Stimulated activated CD8-positive, alpha-beta memory T cell treated with anti-CD3 and anti-CD28 coated beads, Interleukin-7, amount 100 ng/mL, for 24 hours (primary cell): ENCODE results near the gene PRRT4.

Experiments
- DNase-seq: peaks from one replicate; pipeline ENCODE4 v3.0.0-alpha.2; 2020; ENCODE audit warnings: low read depth

Gene PRRT4

DNA sequence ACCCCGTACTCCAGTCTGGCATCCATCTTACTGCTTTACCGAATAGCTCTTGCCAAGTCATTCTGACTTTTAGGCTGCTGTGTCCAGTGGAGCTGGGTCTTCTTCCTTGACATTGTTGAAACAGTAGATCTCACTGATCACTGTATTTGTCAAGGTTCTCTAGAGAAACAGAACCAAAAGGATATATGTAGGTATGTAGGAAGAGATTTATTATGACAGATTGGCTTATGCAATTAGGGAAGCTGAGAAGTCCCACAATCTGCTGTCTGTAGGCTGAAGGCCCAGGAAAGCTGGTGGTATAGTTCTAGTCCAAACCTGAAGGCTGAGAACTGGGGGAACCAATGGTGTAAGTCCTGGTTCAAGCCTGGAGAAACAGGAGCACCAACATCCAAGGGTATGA is 12.1 kb upstream of the PRRT4 start:
- no peak for DNase-seq

DNA sequence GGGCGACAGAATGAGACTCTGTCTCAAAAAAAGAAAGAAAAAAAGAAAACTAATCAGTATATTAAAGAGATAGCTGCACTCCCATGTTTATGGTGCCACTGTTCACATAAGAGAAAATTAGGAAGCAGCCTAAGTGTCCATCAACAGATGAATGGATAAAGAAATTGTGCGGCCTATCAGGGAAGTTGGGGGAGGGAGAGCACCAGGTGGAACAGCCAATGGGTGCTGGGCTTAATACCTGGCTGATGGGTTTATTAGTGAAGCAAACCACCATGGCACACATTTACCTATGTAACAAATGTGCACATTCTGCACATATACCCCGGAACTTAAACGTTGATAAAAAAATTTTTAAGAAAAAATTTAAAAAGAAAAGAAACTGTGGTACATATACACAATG is 9.0 kb upstream of the PRRT4 start:
- no peak for DNase-seq

DNA sequence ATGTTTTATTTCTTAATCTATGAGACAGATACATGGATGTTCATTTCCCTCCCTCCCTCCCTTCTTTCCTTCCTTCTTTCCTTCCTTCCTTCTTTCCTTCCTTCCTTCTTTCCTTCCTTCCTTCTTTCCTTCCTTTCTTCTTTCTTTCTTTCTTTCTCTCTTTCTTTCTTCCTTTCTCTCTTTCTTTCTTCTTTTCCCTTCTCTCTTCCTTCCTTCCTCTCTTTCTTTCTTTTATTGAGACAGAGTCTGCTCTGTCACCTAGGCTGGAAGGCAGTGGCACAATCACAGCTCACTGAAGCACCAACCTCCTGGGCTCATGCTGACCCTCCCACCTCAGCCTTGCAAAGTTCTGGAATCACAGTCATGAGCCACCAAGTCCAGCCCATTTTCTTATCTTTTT is 5.5 kb upstream of the PRRT4 start:
- DNase-seq, result no peak

DNA sequence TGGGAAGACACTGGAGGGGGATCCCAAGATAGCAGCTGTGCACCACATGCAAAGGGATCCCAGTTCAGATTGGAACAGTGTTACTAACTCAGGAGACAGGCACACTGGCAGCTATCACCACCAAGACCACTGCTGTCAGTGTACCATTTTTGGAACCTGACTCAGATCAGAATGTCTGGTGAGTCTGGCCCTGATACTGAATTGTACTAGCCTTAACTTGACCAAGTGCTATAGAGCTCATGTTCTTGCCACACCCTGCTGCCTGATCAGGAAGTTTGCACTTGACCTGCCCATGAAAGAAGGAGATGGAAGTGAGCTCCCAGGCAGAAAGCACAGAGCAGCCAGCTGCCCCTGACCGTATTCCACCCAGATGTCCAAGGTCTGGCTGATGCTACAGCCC is 4.8 kb upstream of the PRRT4 start:
- no peak for DNase-seq

DNA sequence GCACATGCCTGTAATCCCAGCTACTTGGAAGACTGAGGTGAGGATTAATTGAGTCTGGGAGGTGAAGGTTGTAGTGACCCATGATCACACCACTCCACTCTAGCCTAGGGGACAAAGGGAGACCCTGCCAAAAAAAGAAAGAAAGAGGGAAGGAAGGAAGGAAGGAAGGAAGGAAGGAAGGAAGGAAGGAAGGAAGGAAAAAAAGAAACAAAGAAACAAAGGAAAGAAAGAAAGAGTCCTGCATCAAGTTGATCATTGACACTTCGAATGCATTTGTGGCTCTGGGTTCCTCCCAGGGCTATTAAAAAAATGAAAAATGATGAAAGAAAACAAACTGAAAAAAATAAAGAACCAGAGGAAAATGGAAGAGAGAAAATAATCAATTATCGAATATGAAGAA is 3.9 kb upstream of the PRRT4 start:
- DNase-seq, result no peak

DNA sequence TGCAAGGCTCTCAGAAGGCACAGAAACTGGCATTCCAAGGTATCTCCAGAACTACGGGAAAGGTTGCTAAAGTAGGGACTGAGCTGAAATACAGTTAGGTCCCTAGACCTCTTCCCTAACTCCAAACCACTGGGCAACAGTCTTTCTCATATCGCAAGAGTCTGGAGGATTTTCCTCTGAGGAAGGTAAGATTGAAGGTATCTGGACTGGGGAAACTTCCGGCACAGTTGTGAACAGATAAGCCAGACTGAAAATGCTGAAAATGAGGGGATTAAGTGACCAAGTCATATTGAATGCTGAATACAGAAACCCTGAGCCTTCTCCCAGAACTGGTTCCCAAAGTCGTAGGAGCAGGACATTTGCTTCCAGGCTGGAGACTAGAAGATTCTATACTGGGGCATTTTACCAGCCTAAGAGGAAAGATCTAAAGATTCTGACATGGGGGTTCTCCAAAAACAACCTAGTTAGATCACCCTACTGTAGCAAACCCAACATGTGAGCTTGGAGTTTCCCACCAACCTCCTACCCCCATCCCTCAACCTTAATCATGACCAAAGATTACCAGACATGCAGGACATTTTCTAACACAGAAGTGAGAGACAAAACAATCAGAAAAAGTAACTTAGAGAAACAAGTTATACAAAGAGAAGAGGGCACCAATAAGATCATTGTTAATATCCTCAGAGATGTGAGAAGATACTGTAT is 2.8 kb upstream of the PRRT4 start:
- DNase-seq, result no peak

DNA sequence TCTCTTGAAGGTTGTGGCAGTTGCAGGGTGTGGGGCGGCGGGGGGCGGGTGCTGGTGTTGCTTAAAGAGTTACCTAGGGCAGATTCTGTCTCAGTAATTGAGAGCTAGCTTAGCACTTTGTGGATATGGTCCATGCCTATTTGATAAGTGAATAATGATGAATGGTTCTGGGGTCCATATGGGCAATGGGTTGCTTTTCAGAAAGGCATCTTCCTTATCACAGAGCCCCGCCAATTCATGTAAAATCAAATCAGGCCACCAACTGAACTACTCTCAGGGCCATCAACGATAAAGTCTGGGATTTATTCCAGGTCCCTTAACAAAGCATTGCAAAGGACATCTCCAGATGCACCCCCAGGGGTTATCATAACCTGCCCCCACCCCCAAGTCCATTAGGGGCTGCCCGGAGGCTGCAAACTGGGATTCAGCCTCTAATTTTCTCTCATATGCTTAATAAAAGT is 1.8 kb upstream of the PRRT4 start:
- DNase-seq, result no peak

DNA sequence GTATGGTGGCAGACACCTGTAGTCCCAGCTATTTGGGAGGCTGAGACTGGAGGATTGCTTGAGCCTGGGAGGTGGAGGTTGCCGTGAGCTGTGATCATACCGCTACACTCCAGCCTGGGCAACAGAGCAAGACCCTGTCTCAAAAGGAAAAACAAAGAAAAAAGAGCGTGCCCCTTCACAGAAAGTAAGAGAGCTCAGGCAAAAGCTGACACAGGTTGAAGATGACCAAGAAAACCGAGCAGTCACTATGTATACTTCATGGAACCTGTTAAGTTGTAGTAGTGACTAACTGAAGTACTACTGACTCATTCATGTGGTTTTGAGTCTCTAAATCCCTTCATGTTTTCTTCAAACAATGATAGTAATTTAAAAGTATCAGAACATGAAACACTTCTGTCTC is 1.2 kb upstream of the PRRT4 start:
- no peak for DNase-seq

DNA sequence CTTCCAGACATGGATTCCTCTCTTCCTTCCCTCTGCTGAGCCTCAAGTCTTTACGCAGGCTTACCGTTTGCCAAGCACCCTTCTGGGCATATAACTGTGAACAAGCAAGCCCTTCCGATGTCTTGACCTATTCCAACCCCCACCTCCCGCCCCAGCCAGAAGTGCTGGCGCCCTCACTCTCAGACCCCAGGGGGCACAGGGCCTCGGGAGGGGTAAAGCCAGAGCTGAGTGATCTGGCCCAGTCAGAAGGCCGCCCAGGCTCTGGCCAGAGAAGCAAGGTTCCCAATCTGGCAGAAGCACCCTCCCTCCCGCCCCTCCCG is 1.2 kb downstream of the PRRT4 start:
- DNase-seq, result no peak

DNA sequence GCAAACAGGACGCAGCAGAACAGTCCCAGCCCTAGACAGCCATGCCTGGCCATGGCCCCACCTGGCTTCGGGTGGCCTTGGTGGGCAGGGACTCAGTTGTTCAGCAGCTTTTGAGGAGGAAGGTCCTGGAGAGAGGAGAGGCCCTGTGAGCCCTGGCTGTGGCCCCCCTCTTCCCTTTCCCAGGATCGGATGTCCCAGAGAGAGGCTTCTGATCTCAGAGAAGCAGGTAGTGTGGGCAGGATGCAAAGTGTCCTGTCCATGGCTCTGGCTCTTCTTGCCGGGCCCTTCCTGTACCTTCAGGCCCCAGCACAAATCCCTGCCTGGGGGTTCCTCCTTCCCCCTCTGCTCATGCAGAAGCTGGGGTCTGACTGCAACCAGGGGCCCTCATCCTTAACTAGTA is 1.6 kb downstream of the PRRT4 start:
- DNase-seq, result no peak

DNA sequence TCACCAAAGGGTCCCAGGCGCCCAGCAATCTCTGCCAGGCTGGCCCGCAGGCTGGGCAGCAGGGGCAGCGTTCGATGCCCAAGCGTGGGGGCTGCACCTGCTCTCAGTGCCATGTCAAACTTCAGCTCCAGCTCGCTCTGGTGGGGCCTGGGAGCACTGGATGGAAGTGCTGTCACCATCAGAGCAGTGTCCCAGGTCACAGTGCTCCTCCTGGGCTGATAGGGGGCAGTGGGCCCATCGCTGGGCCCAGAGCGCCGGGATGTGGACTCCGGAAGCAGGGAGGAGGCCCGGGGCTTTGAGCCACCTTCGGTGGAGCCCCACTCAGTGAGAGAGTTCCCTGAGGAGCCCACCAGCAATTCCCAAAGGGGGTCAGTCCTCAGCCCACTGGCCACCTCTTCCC is 2.2 kb downstream of the PRRT4 start:
- no peak for DNase-seq

DNA sequence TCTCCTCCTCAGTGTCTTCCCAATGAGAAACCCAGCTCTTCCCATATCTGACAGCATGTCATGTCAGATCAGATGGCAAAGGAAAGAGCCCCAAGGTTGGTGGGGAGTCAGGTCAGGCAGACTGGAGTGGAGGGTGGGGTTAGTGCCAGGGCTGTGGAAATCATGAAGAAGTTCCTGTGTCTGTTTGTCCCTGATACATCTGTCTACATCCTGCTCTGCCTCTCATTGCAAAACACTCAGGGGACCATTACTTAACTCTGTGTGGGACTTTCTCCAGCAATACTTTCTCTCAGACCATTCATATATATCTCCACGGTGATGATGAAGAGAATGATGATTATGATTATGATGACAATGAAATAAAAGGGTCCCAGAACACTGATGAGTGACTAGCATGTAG is 3.3 kb downstream of the PRRT4 start:
- DNase-seq, result no peak

DNA sequence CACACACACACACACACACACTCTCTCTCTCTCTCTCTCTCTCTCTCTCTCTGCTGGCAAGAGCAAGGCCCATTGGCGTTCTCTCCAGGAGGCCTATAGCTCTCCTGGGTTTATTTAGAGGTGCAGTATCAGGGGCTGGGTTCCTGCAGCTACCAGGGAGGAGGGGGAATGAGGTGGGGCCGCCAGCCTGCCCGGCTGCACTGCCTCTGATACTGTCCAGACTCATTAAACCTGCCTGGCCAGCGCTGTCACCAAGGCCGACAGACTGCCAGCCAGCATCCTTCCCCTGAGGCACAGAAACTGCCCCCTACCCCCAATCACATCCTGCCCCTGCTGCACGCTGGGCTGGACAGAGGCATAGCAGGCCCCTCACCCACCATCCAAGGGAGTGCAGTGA is 4.3 kb downstream of the PRRT4 start:
- DNase-seq, result no peak

DNA sequence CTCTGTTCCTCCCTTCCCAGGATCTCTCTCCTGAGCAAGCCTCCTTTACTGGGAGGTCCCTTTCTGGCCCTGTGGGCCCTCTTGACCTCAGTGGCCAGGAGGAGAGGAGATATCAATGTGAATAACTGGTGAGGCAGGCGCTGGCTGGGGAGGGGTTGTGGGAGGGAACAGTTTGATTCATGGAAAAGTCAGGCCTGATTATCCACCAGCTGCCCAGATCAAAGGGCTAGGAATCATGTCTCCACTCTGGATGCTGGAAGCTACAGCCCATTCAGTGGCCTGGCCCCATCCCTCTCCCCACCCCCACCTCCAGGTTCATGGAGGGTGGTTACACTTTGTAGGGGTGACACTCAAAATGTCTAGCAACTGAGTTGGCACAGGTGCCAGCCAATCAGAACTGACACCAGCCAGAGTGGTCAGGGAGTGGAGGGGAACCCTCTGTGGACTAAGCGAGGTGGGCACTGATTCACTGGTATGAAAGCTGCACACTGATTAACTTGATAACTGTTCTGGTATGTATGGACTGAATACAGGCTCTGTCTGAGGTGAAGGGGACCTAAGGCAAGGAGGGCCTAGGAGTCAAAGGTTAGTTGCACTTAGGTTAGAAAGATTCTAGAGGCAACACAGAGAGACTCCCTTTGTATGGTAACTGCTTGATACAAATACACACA is 4.8 kb downstream of the PRRT4 start:
- DNase-seq, result no peak

DNA sequence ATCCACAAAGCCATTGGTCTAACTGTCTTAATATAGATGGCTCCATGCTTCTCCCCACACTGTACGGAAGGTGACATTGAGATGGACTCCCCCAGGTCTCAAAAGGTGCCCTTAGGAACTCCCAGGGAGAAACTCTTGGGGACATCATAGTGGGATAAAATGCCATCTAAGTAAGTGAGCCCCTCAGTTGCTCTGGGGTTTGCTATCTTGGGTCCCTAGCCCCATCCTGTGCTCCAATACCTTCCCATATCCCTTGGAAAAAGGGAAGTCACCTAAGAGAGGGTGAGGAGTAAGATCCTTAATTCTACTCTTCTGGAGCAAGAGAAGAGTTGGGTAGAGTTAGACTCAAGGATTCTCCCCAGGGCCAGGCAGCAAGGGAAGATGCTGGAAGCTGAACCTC is 7.9 kb downstream of the PRRT4 start:
- DNase-seq, result no peak

DNA sequence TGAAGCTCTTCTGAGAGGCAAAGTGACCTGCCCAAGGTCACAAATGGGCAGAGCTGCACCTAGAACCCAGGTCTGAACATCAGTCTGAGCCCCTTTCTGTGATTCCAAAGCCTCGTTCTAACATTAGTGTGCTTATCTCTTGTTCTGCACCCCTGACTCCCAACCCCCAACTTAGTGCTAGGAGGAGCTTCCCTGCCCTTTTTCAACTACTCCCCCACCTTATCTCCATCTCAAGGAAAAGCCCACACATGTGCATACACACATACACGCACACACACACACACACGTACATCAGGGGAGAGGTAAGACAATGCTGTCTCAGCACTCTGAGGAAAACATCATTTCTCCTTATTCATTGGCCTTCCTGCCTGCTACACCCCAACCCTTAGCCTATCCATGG is 8.3 kb downstream of the PRRT4 start:
- DNase-seq, result no peak

DNA sequence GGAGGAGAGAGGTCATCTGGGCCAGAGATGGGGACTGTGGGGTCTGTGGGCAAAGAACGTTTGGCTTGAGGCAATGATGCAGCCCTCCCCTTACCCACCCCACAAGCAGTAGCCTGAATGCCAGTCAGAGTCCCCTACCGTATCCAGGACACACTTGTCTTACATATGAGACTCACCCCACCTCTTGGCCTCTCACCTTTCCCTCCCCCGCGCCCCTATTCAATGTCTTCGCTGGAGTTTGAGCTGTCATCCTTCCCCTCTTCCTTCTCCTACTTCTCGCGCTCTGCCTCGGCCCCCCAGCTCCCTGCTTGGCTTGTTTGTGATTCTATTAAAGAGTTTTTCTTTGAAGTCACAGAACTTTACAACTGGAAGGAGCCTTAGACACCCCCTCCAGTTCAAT is 8.9 kb downstream of the PRRT4 start:
- DNase-seq, result no peak

DNA sequence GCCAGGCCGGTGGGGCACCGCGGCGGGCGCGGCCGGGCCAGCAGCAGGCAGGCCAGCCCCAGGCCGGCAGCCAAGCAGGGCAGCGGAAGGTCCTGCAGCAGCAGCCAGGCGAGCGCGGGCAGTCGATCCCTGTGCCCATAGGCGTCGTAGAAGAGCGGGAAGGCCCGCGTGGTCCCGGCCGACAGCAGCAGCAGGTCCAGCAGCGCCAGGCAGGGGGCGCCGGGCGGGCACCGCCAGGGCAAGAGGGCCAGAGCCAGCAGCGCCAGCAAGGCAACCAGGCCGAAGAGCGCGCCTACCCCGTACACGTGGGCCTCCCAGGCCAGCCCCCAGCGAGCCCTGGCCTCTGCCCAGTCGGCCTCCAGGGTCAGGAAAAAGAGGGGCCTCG is 9.3 kb downstream of the PRRT4 start:
- no peak for DNase-seq

DNA sequence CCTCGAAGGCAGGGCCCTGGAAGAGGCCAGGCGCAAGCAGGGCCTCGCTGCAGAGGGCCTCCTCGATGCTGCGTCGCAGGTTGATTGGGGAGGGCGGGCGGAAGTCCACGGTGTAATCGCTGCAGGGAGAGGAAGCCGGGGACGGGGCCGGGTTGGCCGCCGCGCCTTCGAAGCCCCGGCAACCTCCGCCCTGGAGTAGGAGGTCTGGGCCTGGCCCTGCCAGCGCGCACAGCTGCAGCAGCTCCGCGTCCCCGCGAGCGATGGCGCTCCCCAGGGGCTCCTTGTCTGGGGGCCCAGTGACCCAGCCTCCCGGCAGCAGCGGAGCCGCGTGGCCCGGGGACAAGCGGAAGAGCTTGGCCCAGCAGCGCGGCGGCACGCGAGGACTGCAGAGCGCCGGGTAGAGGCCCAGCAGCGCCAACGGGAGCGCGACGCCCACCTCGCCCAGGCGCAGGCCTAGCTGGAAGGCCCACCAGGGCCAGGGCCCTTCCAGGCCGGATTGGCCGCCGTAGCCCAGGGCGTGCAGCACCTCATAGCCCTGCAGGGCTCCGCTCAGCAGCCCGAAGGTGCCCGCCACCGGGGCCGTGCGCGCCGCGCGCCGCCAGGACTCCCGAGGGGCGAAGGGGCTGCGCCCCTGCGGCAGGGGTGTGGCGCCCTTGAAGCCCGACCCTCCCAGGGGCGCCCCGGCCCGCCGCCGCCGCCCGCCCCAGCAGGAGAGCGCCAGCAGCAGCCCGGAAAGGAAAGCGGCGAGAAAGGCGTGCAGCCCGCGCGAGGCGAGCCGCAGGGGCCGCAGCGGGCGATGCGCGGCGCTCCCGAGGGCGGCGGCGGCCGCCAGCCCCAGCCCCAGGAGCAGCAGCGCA is 10.0 kb downstream of the PRRT4 start:
- DNase-seq, result no peak

DNA sequence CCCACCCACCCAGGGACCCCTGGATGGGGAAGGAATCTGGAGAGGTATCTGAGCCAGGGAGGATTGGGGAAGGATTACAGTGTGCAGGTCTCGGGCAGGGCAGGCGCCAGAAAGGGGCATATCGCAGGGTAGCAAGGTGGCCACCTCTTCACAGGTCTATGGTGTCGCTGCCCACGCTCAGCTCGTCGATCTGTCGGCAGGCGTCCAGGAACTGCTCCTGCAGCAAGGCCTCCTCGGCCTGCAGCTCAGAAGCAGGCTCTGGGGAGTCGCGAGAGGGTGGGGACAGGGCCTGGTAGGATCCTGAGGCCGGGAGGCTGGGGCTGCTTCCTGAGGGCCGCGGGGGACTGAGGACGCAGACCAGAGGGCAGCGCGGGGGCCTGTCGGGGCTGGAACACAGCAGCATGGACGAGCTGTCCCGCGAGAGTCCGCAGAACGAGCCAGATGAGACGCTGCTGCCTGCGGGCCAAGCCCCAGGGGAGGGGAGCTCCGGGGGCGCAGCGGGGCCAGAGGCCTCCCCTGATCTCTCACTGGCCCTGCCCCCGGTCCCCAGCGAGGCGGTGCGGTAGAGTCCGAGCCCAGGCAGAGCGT is 10.7 kb downstream of the PRRT4 start:
- no peak for DNase-seq

DNA sequence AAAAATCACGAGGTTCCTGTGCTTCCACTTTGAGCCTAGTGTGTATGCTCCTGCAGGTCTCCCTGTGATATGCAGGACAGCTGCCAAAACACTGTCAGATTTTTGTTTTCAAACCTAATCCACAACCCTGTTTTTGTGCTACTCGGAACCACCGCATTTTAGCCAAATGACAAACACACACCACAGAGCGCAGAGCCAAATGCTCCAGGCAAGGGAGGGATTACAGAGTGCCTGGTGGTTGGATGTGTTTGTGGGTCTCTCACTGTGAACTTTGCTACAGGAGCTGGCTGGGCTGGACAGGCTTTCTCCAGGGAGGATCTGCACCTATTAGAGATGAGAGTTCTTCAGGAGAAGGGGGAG is 12.0 kb downstream of the PRRT4 start:
- DNase-seq, result no peak

DNA sequence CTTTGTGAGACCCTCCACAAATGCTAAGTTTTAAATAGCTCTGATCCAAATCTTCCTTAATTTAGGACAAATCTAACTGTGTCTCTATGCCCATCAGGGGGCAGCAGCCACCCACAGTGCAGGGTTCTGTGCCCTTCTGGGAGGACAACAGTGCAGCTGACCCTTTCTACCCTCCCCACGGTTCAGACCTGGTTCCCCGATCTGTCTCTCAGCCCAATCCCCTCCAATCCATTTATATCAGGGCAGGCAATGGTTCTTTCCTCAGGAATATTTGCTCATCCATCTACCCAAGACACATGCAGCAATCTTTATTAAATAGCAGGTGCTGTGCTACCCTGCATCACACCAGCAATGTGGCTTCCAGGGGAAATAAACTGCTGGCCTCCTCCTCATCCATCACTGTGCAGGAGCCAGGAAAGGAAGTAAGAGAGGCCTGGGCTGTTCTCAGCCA is 13.8 kb downstream of the PRRT4 start:
- peak; percentile 39 for DNase-seq

DNA sequence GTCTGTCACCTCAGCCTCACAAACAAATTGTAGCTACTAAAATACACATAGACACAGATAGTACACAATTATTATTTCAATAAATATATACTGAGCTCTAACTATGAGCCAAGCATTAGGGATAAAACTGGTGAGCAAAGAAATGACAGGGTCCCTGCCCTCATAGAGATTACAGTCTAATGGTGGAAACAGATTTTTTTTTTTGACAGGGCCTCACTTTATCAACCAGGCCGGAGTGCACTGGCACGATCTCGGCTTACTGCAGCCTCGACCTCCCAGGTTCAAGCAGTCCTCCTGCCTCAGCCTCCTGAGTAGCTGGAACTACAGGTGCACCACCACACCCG is 17.1 kb downstream of the PRRT4 start:
- DNase-seq, result no peak
